ENCODE measurements around the gene PRSS27. TPM values are rescaled to one million over a fixed set of nuclear protein-coding genes. Genes with fewer than 3 reads are reported as not detected.
"Not testable (repeated sequence)": the region's sequence is repeated elsewhere in the genome, so short reads cannot be mapped to it uniquely, and the experiment has no call there.

The PRSS27 gene
- total RNA-seq, 2 donors from 2014 or later = 0.83 to 1.4 TPM

DNA sequence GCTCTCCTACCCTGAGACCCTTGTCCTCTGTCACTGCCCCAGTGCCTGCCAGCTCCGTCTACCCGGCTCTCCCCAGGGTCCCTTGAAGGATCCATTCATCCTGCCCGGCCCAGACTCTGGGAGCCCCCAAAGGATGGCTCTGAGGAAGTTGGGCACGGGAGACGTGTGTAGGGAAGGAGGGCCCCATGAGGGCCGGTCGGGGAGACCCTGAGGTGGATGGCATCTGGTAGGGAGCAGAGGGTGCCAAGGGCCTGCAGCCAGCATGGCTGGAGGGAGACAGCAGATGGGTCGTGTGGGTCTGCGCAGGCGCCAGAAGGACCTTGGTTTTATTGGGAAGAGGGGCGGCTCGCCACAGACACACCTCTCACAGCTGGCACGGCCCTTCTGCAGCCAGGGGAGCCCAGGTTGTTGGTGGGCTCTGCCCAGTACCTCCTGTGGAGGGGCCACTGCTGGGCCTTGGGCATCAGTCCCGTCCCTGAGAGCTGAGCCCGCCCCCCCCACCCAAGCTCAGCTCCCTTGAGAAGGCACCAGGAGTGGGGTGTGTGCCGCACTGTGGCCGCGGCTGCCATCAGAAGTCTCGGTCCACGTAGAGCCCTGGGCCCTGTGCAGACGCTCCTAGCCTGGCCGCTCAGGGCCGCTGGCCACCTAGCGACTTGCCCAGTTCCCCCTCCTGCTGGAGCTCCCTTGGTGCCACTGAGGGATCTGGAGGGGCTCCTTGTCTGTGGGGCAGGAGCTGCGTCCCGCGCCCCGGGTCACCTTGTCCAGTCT, 21.7 kb downstream of the PRSS27 start:
- Mint-ChIP-seq H3K36me3 (ENCODE audit: low read depth) (peaks cover 8% of the 10 kb centered on the region), H3K4me3 (no peak overlapping the region), H3K27me3 (no peaks in the 10 kb centered on the region), H3K4me1 (peaks cover 6% of the 10 kb centered on the region), H3K27ac (no peak overlapping the region)
- no peaks in the 10 kb centered on the region for H3K9me3 ChIP-seq (ENCODE audit: control insufficient read depth, low read length, poor library complexity, severe bottlenecking)
- DNase-seq (no peak), ATAC-seq (no peak)

DNA sequence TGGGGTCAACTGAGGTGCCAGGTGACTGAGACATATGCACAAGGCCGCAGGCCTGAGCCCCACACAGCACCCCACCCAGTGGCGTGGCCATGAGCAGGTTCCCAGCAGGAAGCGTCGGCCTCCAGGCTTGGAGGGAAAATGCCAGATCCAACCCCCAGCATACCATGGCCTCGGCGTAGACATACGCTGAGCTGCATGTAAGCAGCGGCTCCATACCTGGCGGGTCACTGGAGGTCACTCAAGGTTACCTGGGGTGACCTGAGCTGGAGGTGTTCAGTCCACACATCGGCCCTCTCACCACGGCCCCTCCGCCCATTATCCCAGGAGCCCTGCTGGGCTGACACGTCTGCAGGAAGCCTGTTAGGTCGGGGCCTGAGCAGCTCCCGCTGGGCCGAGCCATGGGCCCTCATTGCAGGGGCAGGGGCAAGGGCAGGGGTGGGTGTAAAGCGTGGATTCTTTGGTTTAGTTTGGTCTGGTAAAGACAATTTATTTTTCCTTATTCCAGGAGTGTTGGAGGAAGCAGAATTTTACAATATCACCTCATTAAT, 22.5 kb downstream of the PRSS27 start:
- Mint-ChIP-seq H3K4me3 (no peak overlapping the region), H3K27ac (no peak overlapping the region), H3K36me3 (ENCODE audit: low read depth) (peaks cover 8% of the 10 kb centered on the region), H3K4me1 (peaks cover 6% of the 10 kb centered on the region), H3K27me3 (no peaks in the 10 kb centered on the region)
- DNase-seq (no peak), ATAC-seq (no peak)
- H3K9me3 ChIP-seq (ENCODE audit: control insufficient read depth, low read length, poor library complexity, severe bottlenecking) = no peaks in the 10 kb centered on the region

DNA sequence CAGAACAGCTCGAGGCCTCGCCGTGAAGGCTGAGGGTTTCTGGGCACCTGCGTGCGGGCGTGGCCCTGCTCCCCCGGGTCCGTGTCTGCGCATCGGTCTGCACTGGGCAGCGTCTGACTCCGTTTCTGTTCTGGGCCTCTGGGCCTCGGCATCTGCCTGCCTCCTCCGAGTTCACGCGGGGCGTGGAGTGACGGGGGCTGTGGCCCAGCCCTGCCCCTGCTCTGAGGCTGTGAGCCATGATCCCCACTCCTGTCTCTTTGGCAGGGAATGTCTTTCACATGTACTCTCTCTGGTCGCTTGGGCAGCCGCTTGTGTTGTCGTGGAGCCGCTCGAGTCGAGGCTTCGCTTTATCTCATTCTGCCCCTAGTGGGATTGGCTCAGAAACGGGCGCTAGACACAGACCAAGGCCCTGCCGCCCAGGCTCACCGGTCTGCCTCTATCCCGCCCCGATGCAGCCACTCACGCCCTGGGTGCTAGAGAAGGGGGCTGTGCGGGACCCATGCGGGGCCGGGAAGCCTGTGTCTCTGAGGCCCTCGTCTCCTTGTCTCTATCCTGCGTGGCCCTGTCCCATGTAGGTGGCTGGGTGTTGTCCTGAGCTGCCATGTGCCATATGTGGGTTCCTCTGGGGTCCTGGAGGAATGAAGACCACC, 23.3 kb downstream of the PRSS27 start:
- not testable (repeated sequence) for H3K4me3 Mint-ChIP-seq; H3K36me3 Mint-ChIP-seq (ENCODE audit: low read depth); H3K4me1 Mint-ChIP-seq; ATAC-seq; DNase-seq; H3K27me3 Mint-ChIP-seq; H3K27ac Mint-ChIP-seq; H3K9me3 ChIP-seq (ENCODE audit: control insufficient read depth, low read length, poor library complexity, severe bottlenecking)

DNA sequence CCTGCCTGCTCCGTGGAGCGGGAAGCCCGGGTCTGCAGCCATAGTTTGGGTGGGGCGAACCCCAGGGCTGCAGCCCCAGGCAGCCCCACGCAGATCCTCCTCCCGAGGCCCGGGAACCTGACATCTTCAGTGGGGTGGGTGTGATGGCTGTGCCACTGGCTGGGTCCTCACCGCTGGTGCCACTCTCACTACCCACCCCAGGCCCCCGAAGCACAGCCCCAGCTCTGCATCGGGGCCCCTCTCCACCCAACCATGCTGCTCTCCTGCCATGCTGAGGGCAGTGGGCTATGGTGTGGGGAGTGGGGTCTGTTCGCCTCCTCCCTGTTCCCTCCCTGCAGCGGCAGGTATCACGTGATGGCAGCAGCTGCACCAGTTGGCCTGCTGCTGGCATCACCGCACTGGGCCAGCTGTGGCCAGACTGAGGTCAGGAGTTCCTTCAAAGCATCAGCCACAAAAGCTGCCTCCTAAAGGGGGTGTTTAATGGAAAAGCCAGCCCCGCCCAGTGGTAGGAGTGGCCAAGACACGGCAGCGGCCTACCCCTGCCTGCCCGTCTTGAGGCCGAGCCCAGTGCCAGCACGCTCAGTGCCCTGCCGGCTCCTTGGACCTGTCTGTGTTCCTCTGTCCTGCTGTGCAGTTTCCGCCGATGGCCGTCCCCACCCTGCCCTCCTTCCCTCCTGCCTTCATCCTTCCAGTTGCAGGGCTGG, 26.9 kb downstream of the PRSS27 start:
- H3K4me3 Mint-ChIP-seq = no peak overlapping the region
- H3K27me3 Mint-ChIP-seq = no peaks in the 10 kb centered on the region
- H3K9me3 ChIP-seq (ENCODE audit: control insufficient read depth, low read length, poor library complexity, severe bottlenecking) = no peaks in the 10 kb centered on the region
- ATAC-seq = no peak
- DNase-seq = no peak
- H3K36me3 Mint-ChIP-seq (ENCODE audit: low read depth) = peaks cover 7% of the 10 kb centered on the region
- H3K27ac Mint-ChIP-seq = no peak overlapping the region
- H3K4me1 Mint-ChIP-seq = peaks cover 8% of the 10 kb centered on the region

DNA sequence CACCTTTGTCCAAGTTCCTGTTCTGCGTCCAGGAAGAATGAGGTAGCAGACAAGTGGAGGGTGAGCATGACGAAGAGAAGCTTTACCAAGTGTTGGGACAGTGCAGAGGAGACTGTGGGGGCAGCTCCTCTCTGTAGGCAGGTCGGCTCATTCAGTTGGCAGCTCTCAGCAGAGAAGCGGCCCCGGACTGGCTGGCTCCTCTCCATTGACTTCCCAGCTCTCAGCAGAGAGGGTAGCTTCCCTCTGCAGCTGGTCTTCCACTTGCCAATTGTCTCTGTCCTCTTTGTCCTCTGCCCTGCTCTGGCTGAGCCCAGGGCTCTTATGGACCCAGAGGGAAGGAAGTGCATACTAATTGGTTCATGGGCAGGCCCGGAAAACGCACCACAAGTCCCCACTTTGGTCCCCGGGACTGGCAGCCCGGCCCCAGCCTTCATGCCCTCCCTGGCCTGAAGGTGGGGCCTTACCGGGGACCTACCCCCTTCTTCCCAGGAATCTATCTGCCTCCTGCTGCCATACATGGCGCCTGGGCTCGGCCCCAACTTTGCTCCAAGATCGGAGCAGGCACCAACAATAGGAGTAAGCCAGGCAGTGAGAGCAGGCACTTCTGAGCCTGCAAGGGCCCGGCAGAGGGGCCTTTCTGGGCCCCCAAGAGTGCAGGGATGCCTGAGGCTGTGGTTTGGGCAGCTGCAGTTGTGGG, 27.6 kb downstream of the PRSS27 start:
- Mint-ChIP-seq H3K27me3 (no peaks in the 10 kb centered on the region), H3K4me3 (no peak overlapping the region), H3K27ac (no peak overlapping the region), H3K36me3 (ENCODE audit: low read depth) (peaks cover 5% of the 10 kb centered on the region), H3K4me1 (peaks cover 10% of the 10 kb centered on the region)
- DNase-seq = no peak
- no peak for ATAC-seq
- no peaks in the 10 kb centered on the region for H3K9me3 ChIP-seq (ENCODE audit: control insufficient read depth, low read length, poor library complexity, severe bottlenecking)

DNA sequence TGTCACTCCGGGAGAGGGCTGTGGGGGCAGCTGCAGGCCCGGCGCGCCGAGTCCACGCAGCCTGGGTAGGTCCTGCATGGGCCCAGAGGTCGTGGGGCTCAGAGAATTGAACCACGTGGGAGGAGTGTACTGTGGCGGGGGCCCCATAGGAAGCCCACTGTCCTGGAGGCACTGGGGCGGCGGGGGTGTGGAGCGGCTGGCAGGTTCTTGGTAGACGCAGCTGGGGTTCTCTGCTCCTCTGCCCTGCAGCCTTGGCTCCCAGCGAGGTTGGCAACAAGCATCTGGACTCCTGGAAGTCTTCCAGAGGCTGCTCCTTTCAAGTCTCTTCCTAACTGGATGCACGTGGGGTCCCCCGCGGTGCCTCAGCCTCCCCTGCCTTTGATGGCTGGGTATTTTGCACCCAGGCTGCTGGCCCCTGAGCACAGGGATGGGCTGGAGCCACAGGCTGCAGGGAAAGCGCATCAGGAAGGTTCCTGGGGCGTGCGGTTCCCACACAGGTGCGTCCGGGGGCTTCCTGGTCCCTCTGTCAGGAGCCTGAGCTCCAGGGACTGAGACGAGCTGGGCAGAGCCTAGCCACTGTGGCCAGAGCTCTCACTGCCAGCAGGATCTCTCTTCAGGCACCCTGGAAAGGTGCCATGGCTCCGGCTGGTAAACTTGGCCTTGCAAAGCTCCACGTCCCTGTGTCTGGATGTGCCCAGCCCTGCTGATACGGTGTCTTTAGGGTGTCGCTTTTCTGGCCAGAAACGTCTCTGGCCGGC, 28.4 kb downstream of the PRSS27 start:
- no peak overlapping the region for H3K4me3 Mint-ChIP-seq
- peaks cover 1% of the 10 kb centered on the region for H3K36me3 Mint-ChIP-seq (ENCODE audit: low read depth)
- DNase-seq (no peak), ATAC-seq (no peak)
- no peaks in the 10 kb centered on the region for H3K27me3 Mint-ChIP-seq
- H3K9me3 ChIP-seq (ENCODE audit: control insufficient read depth, low read length, poor library complexity, severe bottlenecking) = no peaks in the 10 kb centered on the region
- no peak overlapping the region for H3K27ac Mint-ChIP-seq
- H3K4me1 Mint-ChIP-seq = peaks cover 15% of the 10 kb centered on the region

DNA sequence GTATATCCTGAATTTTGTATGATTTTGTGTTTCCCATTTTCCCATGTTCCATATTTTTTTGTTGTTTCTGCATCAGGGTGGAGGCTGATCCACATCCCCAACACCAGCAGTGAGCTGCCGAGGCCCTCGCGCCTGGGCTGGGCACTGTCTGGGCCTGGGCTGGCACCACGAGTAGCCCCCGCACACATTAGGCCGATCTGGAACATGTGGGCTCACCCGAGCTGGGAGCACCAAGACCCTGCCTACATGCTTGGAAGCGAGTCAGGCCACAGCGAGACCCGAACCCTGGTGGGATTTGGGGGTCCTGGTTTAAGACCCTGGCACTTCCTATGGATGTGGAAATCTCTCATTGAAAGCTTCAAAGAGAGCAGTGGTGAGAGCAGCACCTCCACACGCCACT, 29.2 kb downstream of the PRSS27 start:
- no peak for ATAC-seq
- H3K27ac Mint-ChIP-seq = no peak overlapping the region
- H3K36me3 Mint-ChIP-seq (ENCODE audit: low read depth) = no peaks in the 10 kb centered on the region
- peaks cover 13% of the 10 kb centered on the region for H3K4me1 Mint-ChIP-seq
- H3K27me3 Mint-ChIP-seq = no peaks in the 10 kb centered on the region
- H3K9me3 ChIP-seq (ENCODE audit: control insufficient read depth, low read length, poor library complexity, severe bottlenecking) = no peaks in the 10 kb centered on the region
- DNase-seq = no peak
- no peak overlapping the region for H3K4me3 Mint-ChIP-seq

DNA sequence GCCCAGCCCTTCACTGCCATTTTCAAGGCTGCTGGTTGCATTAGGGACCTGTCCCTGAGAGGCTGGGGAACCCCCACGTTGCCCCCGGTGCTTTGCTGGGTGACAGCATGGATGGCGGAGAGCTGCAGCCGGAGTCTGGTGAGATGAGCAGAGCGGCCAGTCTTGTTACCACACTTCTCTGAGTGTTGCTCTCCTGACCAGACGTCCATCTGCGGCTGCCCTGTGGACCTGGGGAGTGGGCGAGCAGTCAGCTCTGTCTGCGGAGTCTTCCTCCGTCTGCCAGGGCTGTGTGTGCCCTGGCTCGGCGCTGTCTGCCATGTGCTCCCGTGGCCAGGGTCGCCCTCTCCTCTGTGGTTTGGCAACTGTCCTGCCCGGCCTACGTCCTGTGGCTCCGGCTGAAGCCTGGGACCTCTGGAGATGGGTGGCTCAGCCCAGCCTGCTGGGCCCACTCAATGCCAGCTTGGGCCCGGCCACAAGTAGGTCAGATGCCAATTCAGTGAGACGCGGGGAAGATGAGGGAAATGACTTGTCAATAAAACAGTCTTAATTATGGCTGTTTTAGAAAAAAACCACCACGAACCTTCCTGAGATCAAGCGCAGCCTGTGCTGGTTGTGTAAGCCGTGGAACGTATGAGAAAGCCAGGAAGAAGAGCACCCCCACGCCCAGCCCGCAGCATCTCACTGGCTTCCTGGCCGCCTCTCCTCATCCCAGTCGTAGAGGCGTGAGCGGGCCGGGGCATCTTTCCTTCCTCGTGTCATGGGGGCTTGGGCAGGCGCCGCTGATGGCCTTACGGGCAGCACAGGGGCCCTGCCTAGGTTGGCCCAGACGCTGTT, 29.8 kb downstream of the PRSS27 start:
- Mint-ChIP-seq H3K36me3 (ENCODE audit: low read depth) (no peaks in the 10 kb centered on the region), H3K27ac (no peak overlapping the region), H3K4me1 (peaks cover 13% of the 10 kb centered on the region), H3K4me3 (no peak overlapping the region), H3K27me3 (no peaks in the 10 kb centered on the region)
- ATAC-seq (no peak), DNase-seq (no peak)
- no peaks in the 10 kb centered on the region for H3K9me3 ChIP-seq (ENCODE audit: control insufficient read depth, low read length, poor library complexity, severe bottlenecking)

DNA sequence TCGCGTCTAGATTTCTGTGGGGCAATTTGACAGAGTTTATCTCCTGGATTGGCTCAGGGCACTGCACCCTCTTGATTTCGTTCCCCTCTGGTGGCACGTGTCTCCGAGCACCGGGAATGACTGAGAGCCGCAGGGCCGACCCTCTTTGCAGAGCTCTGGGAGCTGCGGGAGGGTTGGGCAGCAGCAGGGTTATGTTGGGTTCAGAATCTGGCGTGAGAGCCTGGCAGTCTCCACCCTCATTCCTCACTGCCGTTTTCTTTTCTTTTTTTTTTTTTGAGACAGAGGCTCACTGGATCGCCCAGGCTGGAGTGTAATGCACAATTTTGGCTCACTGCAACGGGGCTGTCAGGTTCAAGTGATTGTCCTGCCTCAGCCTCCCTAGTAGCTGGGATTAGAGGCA, 30.6 kb downstream of the PRSS27 start:
- H3K27me3 Mint-ChIP-seq; H3K4me3 Mint-ChIP-seq; H3K27ac Mint-ChIP-seq; DNase-seq; ATAC-seq; H3K36me3 Mint-ChIP-seq (ENCODE audit: low read depth); H3K9me3 ChIP-seq (ENCODE audit: control insufficient read depth, low read length, poor library complexity, severe bottlenecking): not testable (repeated sequence)
- H3K4me1 Mint-ChIP-seq = peaks cover 13% of the 10 kb centered on the region

DNA sequence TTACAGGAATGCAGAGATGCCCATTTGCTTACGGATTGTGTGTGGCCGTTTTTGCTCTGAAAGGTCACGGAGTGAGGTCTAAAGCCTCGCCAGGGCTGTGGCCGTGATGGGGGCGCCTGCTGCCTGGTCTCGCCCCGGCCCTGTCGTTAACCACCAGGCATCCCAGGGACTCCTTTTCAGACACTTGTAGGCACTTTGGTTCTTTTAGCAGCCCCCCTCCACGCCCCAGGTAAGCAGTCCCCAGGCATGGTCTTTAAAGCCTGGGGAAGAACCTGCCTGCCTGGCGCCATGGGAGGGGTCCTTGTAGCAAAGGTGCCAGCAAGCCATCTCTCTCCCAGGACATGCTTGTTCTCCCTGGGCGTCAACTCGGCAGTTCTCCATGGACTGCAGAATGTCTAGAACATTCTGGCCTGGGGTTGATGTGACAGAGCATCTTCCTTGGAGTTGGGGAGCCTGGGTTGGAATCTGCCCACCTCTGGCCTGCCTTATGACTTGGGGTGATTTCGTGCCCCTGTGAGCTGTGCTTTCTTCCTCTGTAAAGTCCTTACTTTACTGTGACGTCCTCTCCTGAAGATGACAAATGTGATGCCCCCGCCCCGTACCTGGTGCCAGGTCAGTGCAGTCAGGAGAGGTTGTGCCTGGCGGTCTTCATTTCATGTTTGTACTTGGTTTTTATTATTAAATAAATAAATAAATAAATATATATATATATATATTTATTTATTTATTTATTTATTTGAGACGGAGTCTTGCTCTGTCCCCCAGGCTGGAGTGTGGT, 32.3 kb downstream of the PRSS27 start:
- DNase-seq = no peak
- no peaks in the 10 kb centered on the region for H3K9me3 ChIP-seq (ENCODE audit: control insufficient read depth, low read length, poor library complexity, severe bottlenecking)
- no peak for ATAC-seq
- Mint-ChIP-seq H3K27me3 (no peaks in the 10 kb centered on the region), H3K36me3 (ENCODE audit: low read depth) (no peaks in the 10 kb centered on the region), H3K4me1 (peaks cover 10% of the 10 kb centered on the region), H3K4me3 (peak overlapping the region; percentile 77), H3K27ac (peak overlapping the region; percentile 86)

DNA sequence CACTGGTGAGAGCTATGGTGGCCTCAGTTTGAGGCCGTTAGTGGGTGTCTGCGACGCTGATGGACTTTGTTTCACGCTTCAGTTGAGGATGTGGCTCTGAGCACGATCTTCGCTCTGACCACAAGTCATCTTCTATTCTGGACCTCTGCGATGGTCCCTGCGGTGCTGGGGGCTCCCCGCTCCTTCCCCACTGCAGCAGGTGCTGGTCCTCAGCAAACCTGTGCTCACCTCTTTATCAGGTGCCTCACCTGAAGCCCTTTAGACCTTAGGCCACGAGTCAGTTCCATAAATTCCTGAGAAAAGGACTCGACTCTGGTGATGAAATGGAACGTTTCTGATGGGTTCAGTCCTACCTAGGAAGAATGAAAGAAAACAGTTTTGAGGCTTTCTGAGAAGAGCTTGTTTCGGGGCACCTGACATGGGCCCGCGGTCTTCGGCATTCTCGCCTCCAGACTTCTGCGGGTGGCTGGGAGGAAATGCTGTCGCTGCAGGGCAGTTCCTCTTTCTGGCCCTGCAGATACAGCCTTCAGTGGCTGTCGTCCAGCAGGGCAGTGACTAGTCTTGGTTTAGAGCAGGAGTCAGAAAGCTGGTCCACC, 33.0 kb downstream of the PRSS27 start:
- H3K36me3 Mint-ChIP-seq (ENCODE audit: low read depth) = no peaks in the 10 kb centered on the region
- H3K9me3 ChIP-seq (ENCODE audit: control insufficient read depth, low read length, poor library complexity, severe bottlenecking) = no peaks in the 10 kb centered on the region
- H3K4me1 Mint-ChIP-seq = peaks cover 13% of the 10 kb centered on the region
- no peak for DNase-seq
- H3K4me3 Mint-ChIP-seq = peak overlapping the region; percentile 77
- no peaks in the 10 kb centered on the region for H3K27me3 Mint-ChIP-seq
- H3K27ac Mint-ChIP-seq = peak overlapping the region; percentile 86
- no peak for ATAC-seq

All from T-helper 17 cell (primary cell).